CMK (cell line): ENCODE results near the gene GAS2L3.
"Not testable (repeated sequence)": the region's sequence is repeated elsewhere in the genome, so short reads cannot be mapped to it uniquely, and the experiment has no call there.

Experiments
- DNase-seq: peaks from one replicate; pipeline ENCODE4 v3.0.0-alpha.2; 2010; ENCODE audit warnings: low read depth

The GAS2L3 gene

DNA sequence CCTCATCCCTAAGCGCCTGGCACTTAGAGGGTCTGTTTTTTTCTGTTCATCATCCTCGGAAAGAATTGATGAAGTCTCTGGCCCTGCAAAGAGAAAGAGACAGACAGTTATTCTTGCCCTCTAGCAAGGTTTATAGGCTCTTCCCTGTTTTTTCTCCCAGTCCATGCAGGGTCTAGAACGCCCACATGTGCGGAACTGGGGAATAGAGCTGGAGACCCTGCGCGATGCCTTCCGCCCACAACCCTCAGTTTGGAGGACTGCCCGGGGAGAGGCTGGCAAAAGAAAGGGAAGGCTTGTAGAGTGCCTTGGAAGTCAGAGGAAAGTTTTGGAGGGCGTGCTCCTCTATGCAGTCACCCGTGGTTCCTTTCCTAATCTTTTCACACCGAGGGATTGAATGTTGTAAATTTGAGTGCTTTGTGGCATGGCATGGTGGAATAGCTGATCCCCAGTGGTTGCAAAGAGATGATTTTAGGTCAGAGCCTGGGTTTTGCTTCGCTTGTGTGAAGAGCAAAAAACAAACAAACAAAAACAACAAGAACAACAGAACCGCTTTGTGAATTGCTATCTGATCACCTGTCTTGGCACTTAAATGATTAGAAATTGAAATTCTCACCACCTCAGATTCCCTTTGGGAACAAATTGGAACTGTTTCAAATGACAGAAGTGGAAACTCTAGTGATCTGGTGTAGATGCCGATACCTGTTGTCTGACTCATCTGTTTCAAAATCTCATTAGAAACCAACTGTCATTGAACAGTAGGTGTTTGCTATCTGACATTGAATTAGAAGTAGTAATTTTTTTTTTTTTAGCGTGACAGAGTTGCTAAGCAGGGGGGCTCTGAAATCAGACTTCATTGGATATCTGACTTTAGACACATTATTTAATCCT is 947 bp downstream of the GAS2L3 start:
- no peak for DNase-seq

DNA sequence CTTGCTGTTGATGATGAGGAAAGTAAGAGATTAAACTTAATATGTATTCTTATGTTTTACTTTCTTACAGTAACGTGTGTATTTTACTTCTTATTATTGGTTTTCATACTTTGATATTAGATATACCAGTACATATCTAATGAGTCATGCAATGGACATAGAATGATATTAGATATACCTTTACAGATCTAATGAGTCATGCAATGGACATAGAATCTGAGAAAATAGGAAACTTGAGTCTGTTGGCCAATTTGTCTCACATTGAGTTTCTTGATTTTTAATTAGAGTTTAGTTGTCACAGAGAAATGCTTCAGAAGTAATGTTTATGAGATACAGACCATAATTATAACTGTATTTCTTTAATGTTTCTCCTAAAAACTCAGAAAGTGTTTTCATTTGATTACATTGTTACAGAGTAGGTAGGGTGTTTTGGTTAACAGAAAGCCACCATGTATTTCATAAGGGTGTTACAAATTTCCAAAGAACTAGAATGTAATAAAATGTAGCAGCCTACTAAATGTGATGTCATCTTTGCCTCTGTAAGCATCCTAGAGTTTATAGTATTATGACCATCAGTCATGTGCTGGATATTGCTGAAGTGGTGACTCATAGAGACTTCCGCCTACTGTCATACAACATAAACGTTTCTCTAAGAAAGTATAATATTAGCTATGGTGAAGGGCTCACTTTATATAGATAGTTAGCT is 3.0 kb downstream of the GAS2L3 start:
- DNase-seq: no peak

DNA sequence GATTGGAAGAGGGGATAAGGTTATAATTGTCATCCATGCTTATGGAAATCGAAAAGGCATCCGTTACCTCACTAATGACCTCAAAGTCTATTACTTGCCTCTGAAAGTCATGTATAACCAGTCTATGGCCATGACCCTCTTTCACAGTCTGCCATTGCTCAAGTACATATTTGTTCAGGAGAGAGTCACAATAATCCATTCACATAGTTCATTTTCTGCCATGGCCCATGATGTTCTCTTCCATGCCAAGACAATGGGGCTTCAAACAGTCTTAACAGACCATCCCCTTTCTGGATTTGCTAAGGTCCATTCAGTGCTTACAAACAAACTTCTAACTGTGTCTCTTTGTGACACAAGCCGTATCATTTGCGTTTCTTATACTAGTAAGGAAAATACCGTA is 5.4 kb downstream of the GAS2L3 start:
- no peak for DNase-seq

DNA sequence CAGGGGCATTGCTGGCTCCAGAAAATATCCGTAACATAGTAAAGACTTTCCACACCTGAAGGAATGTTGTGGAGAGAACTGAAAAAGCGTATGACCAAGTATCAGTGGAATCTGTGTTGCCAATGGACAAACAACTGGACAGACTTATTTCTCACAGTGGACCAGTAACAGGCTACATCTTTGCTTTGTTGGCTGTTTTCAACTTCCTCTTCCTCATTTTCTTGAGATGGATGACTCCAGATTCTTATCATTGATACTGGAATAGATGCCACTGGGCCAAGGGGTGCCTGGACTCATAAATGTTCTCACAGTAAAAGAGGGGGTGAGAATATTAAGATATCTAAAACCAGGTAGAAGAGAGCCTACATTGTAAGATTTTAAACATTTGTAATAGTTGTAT is 6.4 kb downstream of the GAS2L3 start:
- DNase-seq: no peak

DNA sequence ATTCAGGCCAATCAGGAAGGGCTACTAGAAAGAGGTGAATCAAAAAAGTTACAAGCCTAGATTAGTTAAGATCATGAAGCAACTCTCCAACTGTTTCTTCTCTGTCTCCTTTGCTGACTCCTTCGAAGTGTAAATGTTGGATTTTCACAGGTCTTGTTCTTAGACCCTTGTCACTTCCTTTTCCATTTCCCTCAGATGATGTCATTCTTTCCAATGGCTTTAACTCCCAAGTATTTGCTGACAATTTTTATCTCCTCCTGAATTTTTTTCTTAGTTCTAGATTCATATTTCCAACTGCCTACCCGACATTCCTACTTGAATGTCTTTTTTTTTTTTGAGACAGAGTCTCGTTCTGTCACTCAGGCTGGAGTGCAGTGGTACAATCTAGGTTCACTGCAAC is 10.8 kb downstream of the GAS2L3 start:
- DNase-seq: no peak

DNA sequence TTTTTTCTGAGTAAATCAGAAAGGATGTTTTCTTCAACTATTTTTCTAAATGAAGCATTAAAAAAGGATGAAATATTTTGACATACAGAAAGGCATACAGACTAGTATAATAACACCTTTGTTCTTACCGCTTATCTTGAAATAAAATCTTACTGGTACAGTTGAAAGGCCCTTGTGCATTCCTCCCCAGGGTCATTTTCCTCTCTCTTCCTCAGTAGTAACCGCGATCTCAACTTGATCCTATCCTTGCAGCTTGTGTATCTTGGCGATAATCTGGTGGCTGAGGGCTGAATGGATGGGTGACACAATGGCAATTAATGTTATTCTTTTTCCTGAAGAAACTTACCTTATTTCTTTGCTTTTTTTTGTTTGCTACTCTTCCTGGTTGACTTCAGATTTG is 18.5 kb downstream of the GAS2L3 start:
- no peak for DNase-seq

DNA sequence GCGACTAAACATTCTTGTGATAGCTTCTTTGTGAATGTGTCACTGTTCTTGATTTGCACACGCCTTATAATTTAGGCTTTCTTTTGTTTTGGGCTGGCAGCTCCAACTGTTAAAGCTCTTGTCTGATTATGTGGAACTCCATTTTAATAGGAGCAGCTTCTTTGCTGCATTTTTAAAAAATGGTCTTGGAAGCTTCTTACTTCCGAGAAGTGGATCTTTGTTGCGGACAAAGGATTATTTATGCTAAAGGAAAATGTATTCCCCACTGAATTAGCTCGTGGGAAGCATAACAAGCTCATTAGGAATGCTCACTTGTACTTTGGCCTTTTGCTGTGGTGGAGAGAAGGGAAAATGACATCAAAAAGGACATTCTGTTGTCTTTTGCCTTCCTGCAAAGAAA is 20.0 kb downstream of the GAS2L3 start:
- no peak for DNase-seq

DNA sequence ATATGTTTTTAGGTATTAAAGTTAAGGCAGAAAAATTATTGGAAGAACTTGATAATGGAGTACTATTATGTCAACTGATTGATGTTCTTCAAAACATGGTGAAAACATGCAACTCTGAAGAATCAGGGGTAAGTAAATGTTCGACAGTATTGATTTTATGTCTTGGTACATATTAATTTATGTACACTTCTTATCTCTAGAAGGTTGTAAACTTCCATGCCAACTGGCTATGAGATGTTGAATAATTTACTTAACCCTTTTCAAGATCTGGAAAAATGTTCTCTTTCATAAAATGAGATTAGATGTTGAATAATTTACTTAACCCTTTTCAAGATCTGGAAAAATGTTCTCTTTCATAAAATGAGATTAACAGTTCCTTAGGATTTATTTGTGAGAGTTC is 28.1 kb downstream of the GAS2L3 start:
- no peak for DNase-seq

DNA sequence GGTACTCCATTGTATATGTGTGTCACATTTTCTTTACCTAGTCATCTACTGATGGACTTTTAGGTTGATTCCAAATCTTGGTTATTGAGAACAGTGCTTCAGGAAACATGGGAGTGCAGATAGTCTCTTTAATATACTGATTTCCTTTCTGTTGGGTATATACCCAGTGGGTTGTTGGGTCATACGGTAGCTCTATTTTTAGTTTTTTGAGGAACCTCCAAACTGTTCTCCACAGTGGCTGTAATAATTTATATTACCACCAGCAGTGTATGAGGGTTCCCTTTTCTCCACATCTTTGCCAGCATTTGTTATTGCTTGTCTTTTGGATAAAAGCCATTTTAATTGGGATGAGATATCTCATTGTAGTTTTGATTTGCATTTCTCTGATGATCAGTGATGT is 29.5 kb downstream of the GAS2L3 start:
- DNase-seq: not testable (repeated sequence)

DNA sequence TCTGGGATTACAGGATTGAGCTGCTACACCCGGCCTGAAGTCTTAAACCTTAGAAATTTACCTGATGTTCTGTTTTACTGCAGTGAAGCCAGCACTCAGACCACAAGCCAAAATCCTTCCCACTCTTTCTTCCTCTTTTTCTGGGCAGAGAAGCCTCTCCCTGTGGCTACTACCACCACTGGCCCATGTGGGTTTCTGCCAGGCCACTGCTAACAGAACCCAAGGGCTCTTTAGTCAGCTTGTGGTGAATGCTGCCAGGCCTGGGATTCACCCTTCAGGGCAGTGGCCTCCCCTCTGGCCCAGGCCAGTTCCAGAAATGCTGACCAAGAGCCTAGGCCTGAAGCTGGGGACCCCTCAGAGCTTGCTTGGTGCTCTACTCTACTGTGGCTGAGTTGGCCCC is 35.3 kb downstream of the GAS2L3 start:
- no peak for DNase-seq

DNA sequence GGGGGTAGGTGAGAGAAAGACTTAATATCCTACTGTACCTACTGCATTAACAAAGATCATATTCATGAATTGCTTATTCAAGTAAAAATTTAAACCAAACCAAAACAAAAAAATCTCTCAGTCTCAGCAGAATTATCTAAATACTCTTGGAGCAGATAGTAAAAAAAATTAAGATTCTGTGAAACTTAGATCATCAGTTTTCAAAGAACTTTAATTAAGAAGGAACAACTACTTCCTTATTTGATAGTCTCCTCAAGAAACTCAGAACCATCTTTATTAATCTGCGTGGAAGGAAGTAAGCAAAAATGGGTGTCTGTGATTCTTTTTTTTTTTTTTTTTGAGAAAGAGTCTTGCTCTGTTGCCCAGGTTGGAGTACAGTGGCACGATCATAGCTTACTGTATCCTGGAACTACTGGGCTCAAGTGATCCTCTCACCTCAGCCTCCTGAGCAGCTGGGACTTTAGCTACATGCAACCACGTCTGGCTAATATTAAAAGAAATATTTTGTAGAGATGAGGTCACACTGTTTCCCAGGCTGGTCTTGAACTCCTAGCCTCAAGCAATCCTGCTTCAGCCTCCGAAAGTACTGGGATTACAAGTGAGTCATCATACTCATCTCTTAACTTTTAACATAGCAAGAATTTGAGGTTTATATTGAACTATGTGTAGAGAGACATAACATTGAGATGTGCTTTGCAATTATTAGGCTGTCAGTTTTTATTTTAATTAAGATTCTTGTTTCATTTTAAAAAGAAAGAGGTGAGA is 37.4 kb downstream of the GAS2L3 start:
- DNase-seq: no peak

DNA sequence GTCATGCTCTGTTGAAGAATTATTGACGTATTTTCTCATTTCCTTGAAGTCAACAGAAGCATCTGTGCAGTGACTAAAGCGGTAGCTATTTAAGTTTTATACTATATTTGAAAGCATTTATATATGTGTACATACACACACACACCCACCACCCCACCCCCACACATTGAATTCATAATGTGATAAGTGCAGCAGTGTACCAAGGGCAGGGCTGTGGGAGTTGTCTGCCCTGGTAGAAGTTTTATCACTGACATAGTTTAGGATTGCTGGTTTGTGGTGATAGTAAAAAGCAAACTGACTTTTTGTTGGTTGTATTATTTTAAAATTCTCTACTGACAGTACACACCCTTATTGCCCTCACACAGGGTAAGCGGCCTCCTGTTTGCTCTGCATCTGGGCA is 39.1 kb downstream of the GAS2L3 start:
- no peak for DNase-seq

DNA sequence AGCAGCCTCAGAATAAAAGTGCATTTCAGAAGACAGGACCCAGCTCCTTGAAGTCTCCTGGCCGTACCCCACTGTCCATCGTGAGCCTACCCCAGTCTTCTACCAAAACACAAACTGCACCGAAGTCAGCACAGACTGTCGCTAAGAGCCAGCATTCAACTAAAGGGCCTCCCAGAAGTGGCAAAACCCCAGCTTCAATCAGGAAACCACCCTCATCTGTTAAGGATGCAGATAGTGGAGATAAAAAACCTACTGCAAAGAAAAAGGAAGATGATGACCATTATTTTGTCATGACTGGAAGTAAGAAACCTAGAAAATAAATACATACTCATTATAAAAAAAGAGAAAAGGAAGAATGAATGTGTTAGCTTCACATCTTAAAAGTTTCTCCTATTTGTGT is 51.1 kb downstream of the GAS2L3 start:
- DNase-seq: no peak

DNA sequence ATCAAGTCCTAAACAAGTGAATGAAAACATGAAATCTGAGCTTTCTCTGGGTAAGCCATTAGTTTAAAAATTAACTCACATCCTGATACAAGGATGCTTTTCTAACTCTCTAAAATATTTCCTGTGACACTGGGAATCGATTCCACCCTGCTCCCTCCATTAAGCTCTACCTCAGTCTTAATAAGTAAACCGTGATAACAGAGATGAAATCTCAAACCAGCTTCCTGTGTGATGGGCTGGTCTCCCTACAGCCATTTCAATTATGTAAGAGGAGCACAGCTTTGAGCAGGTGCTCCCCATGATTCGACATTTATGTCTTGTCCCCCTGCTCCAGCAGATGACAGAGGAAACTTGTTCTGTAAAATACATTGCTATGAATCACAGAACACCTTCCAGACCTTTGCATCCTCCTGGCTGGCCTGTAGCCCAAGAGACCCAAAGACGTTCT is 59.0 kb downstream of the GAS2L3 start:
- no peak for DNase-seq

DNA sequence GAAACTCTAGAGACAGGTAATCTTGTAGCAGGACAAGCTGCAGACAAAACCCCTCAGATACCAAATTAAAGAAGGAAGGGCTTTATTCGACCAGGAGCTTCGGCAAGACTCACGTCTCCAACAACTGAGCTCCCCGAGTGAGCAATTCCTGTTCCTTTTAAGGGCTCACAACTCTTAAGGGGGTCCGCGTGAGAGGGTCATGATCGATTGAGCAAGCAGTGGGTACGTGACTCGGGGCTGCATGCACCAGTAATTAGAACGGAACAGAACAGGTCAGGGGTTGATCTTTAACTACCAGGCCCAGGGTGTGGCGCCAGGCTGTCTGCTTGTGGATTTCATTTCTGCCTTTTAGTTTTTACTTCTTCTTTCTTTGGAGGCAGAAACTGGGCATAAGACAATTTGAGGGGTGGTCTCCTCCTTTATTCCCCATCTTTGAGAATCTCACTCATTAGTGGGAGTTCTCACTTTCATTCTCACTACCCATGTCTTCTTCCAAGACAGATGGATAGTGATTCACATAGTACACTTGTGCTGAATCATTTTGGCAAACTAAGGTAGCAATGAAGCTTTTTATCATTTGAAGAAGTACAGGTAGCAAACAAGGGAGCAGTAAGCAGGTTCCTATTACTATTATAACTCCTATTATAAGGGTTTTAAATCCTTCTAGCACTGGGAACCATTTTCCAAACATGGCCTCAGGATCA is 59.8 kb downstream of the GAS2L3 start:
- not testable (repeated sequence) for DNase-seq

DNA sequence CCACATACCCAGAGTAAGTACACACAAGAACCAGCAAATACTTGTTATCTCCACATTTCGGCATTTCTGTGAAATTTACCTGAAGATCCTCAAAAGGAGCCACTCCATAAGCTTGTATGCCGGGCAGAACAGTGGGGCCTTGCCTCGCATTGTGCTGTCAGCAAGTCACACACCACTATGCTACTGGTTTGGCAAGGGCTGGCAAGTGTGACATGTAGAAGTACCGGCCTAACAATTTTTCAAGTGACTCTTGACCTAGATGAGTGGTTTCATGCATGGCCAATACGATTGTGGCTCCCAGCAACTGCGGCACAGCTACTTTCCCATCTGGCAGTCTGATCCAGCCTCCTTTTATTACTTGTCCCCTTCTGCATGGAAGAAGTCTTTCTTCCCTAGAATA is 69.8 kb downstream of the GAS2L3 start:
- no peak for DNase-seq

DNA sequence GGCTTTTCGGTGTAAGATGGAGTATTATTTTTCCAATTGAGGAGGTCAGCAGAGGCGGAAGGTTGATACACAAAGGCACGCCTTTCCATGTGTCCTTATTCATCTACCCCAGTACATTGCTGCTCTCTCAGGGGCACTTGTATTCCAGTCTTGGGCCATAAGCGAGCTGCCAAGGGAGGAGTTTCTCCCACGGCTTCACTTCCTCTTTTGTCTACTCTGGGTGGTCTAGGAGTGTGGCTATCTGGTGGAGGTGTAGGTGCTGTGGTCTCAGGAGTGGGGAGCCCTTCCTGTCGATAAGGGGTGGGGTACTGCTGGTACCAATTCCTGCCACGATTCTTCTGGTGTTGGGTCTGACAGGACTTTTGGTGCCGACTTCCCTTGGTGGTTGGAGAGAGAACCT is 73.4 kb downstream of the GAS2L3 start:
- DNase-seq: no peak

DNA sequence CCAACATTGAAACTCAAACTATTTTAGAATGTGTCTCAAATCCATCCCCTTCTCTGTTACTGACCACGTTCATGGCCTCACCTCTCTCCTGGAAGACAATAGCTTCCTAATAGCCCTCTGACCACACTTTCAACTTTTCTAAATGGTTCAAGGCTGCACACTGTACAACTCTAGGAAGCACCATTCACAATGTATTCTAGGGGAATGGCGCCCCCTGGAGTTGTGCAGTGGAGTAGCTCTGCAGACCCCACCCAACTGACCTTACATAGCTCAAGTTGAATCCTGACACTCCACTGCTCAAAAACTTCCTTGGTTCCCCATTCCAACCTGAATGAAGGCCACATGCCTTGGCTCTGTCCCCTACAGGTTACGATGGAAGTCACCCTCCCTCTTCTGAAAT is 77.6 kb downstream of the GAS2L3 start:
- no peak for DNase-seq

DNA sequence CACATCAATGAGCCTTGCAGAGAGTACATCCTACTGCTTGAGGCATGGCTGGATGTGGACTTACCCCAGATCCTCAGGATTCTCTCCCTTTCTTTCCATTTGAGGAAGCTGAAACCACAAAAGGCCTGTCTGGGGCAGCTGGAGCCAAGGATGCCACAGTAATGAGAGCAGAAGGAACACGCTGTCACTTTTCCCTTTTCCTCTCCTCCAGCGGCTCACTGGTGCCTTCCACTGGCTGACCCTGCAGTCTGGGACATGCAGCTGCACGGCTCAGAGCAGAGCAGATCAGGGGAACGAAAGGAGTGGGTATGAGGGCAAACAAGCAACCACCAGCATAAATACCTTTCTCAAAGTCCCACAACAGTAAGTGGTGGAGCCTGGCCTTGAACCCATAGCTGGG is 78.2 kb downstream of the GAS2L3 start:
- DNase-seq: no peak

DNA sequence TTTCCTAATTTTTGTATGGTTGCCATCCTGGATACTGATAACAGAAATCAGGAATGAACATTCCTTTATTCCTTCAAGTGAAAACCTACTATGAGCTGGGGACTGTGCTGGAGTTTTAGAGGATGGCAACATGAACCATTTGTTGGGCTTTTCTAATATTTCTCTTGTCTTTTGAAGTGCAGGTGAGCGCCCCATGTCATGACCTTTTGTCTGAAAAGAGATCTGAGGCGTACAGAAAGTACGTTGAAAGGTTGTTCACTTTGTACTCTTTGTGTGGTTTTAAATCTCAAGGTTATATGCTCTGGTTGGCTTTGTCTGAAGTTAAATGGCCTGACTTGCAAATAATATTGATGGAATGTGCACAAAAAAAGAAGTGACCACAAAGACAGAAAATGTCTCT is 79.0 kb downstream of the GAS2L3 start:
- DNase-seq: no peak

DNA sequence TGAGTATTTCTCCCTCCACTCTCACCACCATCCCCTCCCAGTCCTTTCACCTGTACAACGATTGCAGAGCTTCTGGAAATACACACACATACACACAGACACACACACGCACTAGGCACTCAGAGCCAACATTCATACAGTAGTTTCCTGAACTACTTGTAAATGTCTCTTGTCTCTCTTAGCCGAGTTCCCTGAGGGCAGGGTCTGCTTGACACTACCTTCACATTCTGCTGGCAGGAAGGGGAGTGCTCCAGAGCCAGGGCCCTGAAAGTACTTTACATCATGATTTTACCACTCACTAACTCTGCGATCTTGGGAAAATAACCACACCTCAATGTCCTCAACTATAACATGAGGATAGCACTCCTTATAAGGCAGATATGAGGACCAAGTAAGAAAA is 82.7 kb downstream of the GAS2L3 start:
- DNase-seq: no peak

DNA sequence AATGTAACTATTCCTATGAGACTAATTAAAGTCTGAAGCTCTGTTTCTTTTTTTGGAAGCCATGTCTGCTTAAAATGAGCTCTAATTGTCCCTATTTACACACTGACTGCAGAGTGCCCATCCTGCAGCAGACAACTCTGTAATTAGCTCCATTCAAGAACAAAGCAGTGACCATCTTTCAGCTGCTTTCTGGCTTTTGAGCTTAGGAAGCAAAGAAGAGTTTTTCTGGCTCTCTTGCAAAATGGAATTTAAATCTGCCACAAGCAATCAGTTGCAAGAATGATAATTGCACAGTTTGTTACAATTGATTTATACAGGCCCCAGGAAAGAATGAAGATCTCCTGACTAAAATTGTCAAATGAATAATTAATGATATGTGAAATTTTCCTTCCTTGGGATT is 83.4 kb downstream of the GAS2L3 start:
- DNase-seq: no peak
